SU-DHL-6 (cell line): Measurements from ENCODE around the gene RFX1.

Experiments used
- EZH2phosphoT487 ChIP-seq: fragments of 200-600 bp; sonication (generic), shearing (Covaris generic); conservative IDR thresholded peaks from 2 replicates; pipeline ENCODE4 v1.6.1; 2018; ENCODE audit warnings: mild to moderate bottlenecking, antibody characterized with exemption, low read length, moderate library complexity, mixed read lengths
- TF ChIP-seq, protein P1 (sequence below): fragments of 200-600 bp; sonication (generic); IDR thresholded peaks from one replicate; pipeline ENCODE4 v1.5.1; 2017; ENCODE audit warnings: antibody characterized with exemption, mild to moderate bottlenecking, low read length, moderate library complexity; ENCODE audit not compliant: insufficient read depth, poor library complexity, severe bottlenecking

DNA sequence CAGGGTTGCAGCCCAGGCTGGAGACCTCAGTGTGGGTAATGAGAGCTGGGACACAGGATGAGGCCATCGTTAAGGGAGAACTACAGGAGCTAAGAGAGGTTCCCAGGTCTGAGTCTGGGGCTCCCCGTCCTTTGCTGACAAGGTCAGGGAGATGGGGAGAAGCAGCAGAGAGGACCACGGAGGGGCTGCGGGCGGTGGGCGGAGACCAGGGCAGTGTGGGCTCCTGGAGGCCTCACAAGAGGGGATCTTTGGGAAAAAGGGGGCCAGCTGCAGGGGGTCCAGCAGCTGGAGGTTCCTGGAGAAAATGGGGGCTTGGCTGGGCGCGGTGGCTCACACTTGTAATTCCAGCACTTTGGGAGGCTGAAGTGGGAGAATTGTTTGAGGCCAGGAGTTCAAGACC is 16.0 kb downstream of the RFX1 start:
- TF ChIP-seq, protein P1, sequence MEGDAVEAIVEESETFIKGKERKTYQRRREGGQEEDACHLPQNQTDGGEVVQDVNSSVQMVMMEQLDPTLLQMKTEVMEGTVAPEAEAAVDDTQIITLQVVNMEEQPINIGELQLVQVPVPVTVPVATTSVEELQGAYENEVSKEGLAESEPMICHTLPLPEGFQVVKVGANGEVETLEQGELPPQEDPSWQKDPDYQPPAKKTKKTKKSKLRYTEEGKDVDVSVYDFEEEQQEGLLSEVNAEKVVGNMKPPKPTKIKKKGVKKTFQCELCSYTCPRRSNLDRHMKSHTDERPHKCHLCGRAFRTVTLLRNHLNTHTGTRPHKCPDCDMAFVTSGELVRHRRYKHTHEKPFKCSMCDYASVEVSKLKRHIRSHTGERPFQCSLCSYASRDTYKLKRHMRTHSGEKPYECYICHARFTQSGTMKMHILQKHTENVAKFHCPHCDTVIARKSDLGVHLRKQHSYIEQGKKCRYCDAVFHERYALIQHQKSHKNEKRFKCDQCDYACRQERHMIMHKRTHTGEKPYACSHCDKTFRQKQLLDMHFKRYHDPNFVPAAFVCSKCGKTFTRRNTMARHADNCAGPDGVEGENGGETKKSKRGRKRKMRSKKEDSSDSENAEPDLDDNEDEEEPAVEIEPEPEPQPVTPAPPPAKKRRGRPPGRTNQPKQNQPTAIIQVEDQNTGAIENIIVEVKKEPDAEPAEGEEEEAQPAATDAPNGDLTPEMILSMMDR, result no peak
- no peak for TF ChIP-seq EZH2phosphoT487
